Putamen (tissue), 1 donor: ENCODE measurements around the gene GLRX5.

Source experiments
- DNase-seq: peaks from one replicate; pipeline ENCODE4 v3.0.0-alpha.2; 2016; ENCODE audit warnings: low spot score

GLRX5 gene

DNA sequence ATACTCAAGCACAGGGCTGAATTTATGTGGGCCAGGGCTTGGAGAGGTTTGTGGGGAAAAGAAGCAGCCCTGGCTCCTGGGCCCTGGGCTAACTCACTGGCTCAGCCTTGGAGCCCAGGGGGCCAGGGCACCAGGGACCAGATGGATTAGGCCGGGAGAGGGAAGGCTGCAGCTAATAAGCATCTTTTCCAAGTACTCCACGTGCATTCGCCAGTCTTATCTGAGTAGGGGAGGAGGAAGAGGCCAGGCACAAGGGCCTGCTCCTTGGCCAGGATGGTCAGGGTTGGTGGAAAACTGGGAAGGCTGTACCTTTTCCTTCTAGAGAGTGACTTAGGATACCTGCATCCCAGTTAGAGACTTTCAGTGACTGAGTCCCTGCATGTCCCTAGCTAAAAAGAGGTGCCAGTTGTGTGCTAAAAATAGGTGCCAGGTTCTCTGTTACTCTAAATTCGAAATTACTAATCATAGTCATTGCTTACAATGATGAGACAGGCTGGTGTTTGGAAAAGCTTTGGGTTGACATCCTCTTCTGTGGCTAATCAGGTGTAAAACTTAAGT, 1.3 kb downstream of the GLRX5 start:
- no peak for DNase-seq

DNA sequence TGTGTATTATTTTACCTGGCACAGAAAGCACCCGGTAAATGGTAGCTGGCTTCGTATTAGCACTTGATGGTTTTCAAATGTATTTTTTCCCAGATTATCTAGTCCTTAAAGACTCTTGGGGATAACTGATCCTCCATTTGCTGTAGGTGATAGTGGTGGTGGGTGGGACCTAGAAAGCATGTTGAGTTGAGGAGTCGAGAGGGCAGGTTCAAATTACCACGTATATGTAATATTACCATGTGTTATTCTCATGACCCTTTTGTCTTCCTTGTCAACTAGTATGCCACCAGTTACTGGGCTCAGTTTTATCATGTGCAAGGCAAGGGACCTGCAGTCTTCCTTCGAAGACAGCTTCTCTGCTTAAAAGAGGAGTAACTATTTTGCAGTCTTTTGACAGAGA, 1.8 kb downstream of the GLRX5 start:
- DNase-seq = no peak

DNA sequence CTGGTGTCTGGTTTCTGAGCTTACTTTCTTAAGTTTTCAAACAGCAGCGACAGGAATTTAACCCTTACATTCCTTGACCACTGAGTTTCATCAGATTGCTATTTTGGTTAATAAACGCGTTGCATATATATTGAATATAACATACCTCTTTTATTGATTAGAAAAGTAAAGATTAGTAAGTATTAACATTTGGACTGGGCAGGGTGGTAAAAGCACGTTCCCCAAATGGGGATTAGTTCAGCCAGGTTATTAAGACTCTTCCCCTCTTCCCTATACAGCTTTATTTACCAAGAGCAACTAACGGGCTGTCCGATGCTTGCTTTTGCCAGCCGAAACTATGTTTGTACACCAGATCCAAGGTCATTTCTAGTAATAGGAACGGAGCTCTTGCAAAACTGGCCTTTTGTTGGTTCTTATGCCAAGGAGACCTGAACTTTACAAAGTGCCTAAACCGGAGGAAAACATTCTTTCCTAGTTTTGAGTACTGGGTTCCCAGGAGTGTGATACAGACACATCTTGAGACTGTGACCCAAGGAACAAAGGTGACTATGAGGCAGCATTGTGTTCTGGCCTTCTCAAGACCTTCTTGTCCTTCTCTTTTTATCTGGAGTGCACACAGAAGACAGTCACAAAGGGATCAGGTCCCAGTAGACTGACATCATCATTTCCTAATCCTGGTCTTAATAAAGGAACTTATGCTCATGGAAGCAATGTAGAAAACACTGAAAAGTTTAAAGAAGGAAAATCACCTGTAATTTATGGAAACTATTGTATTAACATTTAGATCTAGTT, 2.6 kb downstream of the GLRX5 start:
- no peak for DNase-seq

DNA sequence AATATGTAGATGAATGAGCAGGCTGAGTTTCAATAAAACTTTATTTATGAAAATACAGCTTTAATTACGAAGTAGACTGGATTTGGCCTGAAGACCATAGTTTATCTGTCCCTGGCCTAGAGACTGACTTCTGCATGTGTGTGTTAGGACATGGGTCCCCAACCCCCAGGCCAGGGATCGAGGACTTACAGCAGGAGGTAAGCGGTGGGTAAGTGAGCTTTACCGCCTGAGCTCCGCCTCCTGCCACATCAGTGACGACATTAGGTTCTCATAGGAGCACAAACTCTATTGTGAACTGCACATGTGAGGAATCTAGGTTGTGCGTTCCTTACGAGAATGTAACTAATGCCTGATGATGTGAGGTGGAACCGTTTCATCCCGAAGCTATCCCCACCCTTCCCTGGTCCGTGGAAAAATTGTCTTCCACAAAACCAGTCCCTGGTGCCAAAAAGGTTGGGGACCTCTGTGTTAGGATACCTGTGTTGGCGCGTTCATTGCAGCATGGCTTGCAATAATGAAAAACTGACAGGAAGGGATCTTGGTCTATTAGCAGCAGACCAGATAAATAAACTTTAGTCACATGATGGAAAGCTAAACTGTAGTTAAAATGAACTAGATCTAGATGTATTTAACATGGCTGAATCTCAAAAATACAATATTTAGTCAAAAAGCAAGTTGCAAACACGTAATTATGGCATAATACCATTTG, 4.1 kb downstream of the GLRX5 start:
- DNase-seq = no peak

DNA sequence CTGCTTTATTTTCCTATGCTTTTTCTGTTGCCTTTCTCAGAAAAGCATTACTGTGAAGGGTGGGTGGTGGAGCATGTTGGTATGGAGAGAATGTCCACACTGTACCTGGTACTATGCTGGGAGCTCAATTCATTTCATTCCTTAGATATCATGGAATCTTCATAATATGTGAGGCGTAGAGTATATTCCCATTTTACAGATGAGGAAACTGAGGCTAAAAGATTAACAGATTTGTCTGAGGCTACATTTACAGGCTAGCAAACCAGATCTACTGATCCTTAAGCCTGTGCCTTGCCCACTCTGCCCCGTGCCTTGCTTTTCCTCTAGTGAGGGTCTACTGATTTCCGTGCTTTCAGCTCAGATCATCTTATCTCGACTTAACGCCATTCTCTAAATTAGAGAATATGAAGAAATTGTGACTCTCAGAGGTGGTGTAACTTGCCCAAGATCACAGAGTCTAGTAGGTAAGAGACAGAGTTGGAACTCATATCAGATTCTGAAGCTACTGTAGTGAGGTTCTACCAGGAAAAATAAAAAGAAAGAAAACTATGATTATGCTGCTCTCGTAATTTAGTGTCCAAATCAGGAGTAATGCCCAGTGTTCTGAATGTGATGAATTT, 5.5 kb downstream of the GLRX5 start:
- no peak for DNase-seq

DNA sequence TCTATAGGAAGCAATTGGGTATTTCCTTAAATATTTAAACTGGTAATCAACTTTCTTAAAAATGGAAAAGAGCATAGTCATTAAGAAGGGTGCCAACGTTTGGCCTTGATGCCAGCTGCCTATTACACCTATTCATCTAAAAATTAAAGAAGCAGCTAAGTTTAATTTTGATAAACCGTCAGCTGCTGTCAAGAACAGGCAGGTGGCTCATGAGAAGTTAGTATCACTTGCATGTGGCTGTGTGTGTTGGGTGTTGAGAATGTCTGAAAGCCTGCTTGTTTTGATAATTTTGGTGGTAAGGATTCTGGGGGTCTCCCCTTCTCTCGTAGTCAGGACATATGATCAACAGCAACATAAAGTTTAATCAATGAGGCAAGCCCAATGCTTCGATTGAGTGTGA, 6.5 kb downstream of the GLRX5 start:
- no peak for DNase-seq

DNA sequence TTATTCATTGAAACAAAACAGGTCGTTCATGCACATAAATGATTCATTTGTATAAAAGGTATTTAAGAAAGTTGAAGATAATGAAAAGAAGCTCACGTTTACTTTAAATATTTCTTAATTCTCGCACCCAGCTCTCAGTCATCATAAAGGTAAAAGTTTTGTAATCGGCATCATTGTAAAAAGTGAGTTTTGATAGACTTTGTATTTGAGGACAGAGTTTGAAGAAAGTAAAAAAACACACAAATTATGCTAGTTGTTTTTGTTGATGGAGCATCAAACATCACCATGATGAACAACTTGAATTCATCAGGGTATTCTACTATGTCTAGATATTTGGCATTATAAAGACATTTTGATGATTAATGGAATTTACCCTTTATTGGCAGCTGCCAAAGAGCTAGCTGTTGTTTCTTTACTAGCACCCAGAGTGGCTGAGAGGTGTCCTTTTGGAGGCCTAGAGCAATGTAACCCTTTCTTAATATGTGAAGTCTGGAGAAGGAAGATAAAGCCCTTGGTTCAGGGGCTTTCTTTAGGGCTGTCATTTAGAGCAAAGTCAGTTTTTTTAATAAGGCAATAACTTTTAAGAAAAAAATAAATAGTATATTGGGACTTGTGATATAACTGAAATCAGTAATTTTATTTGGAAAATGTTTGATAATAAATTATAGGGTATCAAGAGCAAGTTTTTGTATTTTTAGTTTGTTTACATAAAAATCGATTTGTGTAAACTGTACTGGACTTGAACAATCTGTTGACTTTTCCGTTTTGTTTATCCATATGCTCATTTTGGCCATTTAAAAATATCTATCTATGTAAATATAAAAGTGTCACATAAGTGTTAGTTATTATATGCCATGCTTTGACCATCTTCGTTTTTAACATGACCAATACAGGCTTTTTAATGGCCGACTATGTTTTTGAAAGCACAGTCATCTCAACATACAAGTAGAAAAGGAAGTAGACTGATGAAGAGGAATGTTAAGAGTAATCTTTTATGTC, 7.4 kb downstream of the GLRX5 start:
- no peak for DNase-seq

DNA sequence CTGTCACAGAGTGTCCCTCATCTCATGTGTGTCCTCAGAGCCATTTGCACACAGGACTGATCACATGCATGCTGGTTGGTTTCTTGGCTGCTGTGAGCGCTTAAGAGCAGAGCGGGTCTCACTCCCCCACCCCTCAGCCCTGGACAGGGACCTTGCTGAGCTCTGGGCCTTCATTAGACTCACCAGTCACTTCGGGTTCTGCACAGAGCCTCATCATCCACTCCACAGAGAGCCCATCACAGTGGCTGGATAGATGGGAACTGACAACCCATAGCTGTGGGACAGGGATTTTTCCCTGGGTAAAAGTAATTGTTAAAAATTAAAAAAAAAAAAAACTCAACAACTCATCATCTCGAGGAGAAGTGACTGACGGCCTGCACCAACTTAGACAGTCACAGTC, 8.2 kb downstream of the GLRX5 start:
- DNase-seq = no peak

DNA sequence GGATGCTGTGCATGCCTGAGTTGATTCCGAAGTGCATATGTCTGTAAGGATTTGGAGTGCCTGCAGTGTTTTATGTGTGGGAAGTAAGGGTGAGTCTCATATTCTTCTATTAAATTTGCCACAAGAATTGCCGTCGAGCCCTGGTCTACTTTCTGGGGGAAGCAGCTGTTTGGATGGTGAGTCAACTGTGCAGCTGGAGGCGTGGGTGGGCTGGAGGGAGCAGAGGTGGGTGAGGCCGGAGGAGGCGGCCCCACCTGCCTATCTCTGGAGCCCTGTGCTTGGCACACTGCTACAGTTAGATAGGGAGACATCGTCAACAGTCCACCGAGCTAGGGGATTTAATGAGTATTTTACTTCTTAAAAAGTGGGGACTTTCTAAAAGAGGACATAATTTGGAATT, 9.7 kb downstream of the GLRX5 start:
- no peak for DNase-seq

DNA sequence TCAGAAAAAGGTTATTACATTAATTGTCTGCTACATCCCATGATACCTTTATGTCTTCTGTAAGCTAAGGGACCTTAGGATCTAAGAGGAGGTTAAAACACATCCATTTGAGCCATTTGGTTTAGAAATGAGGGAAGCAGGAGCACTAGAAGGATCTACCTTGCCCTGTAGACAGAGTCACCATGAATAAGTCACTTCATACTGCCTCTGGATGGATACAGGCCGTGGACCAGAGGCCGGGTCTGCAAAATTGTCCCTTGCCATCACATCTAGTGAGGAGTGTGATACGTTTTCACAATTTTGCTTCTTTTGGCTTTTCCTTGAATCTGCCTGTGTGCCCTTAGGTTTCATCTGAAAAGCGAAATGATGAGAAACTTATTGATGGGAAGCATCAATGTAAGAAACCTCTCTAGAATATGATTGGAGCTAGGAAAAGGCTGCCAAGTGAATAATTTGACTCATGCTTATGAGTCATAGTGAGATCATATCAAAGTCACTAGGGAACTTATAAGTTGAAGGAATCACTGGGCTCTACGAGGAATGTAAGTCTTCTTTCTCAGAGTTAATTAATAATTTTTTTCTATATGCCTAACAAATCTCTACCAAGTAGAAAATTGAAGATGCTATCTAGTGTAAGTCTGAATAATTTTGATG, 10.8 kb downstream of the GLRX5 start:
- DNase-seq = no peak

DNA sequence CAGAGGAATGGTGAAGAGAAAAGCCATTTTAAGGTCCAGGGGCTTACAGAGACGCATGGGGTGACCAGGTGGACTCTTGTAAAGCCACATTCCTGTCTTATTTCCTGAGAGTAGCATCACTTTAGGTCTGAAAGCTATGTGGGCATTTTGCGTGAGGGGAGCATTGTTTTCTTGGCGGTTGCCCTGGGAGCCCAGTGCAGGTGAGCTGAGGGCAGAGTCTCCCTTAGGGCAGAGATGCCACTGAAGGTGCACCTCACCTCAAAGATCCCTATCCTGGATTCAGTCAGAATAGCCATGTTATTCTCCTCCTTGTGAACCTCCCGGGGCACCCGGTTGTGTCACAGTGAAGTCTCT, 12.4 kb downstream of the GLRX5 start:
- no peak for DNase-seq

DNA sequence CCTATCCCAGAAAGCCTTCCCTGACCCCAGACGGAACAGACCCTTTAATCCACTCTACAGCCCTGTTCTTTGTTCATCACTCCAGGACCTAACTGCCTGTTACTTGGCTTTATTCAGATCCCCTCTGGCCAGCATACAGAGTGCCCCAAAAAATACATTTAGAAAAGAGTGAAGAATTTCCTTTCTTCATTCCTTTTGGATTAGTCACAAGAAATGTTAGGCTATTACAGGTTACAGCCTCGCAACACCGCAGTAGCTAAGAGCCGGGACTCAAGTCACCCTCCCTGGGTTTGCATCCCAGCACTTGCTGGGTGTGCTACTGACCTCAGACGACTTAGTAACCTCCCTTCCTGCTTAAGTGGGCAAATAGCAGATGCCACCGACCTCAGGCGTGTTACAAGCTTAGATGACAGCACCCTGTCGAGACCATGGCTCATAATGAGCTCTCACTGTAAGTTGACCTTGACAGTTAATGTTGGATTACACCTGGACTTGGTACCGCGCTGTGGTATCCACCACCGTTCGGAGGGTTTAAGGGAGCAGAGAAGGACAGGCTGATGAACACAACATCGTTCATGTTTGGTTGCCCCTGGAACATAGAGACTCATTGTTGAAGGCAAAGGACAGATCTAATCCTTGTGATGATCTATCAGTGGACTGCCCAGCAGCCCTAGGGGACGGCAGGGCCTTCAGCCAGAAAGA, 12.9 kb downstream of the GLRX5 start:
- DNase-seq = no peak

DNA sequence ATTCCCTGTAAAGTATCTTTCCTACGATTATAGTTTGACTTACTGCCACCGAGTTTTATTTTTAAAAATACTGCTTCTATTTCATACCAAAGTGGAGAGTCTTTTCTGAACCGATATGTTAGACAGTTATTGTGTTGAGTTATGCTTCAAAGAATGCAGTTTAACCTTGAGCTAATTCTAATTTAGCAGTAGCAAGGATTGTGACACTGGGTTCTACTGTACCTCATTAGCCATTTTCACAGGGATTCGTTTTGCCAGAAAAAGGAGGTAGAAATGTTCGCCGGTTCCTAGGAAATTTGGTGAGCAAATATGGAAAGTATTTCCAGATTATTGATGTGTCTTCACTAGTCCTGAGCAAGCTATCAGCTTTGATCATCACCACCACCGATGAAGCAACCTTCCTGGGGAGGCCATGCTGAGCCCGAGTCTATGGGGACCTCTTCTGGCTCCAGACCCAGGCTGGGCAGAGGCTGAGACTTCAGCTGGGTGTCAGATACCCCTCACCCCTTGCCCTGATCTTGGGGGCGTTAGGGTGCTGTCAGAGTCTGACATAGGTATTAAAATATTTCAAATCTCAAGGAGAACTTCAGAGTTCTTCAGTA, 13.6 kb downstream of the GLRX5 start:
- DNase-seq = no peak

DNA sequence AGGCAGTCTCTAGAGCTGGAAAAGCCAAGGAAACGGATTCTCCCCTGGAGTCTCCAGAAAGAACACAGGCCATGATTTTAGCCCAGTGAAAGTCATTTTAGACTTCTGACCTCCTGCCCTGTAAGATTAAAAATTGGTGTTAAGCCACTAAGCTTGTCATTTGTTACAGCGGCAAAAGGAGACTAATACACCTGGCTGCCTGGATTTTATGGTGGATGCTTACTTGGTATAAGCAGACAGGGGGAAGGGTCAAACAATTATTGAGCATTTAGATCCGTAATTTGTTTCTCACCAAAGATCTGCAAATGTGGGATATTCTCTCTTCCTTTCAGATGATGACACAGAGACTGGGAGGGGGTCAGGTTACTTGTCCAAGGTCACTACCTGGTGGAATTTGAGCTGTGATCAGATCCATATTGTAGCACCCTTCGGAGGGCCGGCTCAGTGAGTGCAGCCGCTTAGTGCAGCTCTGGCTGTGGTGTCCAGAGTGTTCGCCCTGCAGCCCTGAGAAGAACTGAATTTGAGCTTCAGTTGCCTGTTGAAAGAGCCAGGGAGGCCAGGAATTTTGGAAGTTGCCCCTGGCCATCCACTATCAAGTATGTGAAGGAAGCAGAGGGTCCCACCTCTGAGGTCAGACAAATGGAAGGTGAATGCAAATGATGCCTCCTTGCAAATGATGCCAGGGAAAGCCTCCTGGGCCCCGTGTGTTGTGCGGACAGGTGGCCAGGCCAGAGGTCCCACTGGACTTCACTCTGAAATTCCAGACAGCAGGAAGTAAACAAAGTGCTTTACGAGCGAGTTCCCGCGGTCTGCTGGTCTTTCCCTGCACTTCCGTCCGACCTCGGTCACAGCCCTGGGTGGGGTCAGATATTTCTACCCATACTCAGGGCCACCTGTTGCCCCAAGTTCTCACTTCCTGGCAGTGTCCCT, 15.1 kb downstream of the GLRX5 start:
- no peak for DNase-seq

DNA sequence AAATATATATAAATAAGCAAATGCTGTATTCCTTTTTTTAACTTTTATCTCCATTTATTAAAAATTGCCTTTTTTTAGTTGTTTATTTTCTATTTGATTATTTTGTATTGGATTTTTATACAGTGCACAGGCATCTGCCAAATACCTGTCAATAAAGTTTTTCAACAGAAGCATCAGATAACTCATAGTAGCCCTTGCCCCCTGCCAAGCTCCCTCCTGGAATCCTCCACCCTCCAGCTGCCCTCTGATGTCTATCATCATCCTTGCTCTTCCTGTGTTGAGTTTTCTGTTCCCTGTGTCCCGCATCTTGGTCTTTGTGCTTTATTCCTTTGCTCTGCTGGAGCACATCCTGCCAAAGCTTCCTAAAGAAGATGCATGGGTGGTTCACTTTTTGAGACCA, 16.6 kb downstream of the GLRX5 start:
- DNase-seq = no peak

DNA sequence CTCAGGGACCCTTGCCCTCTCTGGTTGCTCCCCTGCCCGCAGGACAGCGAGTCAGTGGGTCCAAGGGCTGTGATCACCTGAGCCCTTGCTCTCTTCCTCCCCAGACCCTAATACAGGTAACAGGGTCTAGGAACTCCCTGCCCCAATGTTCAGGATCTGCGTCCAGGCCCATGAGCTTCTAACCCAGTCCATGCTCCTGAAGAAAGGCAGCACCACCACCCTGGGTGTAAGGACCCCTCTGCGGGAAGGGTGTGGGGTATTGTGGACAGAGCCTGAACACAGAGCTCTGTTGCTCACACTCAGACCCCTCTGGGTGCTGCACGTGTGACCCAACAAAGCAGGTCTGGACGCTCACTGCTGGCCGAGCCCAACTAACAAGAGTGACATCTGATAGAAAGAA, 18.3 kb downstream of the GLRX5 start:
- DNase-seq = no peak

DNA sequence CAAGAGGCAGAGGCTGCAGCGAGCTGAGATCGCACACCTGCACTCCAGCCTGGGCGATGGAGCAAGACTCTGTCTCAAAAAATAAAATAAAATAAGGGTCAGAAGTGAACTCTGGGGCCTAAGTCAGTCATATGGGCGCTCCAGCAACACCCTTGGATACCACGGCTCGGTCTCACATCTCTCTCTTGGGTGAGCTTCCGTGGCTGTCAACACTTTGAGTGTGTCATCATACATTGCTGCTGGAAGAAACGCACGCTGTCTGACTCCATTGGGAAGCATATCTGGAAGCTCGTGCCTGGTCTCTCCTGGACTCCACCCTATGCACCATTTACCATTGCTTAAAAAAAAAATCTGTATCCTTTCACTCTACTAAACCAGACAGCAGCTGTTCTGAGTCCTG, 20.2 kb downstream of the GLRX5 start:
- DNase-seq = no peak

DNA sequence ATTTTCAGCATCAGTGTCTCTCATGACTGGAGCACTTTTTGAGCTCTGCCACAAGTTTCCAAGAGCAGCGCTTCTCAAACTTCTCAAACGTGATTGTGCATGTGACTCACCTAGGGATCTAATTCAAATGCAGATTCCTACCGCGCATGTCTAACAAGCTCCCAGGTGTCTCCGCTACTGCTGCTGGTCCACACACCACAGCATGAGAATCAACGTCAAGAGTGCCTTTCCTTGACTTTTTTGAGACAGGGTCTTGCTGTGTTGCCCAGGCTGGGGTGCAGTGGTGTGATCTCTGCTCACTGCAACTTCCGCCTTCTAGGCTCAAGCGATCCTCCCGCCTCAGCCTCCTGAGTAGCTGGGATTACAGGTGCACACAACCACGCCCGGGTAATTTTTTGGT, 22.4 kb downstream of the GLRX5 start:
- no peak for DNase-seq

DNA sequence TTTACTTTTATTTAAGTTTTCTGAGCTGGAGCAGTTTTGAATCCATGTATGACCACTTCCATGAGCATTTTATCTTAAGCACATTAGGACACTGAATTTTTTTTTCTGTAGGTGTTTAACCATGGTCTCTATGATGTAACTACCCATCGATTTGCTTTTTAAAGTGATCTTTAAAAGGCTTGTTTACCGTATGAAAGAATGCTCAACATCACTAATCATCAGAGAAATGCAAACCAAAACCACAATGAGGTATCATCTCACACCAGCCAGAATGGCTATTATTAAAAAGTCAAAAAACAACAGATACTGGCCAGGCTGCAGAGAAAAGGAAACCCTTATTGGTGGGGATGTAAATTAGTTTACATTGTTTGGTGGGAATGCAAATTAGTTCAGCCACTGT, 23.0 kb downstream of the GLRX5 start:
- DNase-seq = no peak
